WERI-Rb-1 (cell line): ENCODE results near the gene CYB5A.

Experiments used
- DNase-seq: peaks from one replicate; pipeline ENCODE4 v3.0.0-alpha.2; 2020
- H3K27ac ChIP-seq: fragments of 250-450 bp; sonication (Bioruptor Pico); 2 replicates; pipeline ENCODE4 v1.5.1; 2020; ENCODE audit warnings: mild to moderate bottlenecking, moderate library complexity
- H3K27me3 ChIP-seq: fragments of 250-450 bp; sonication (Bioruptor Pico); 2 replicates; pipeline ENCODE4 v1.5.1; 2021; ENCODE audit warnings: mild to moderate bottlenecking, low read depth, moderate library complexity; ENCODE audit not compliant: insufficient read depth, severe bottlenecking
- H3K36me3 ChIP-seq: fragments of 250-450 bp; sonication (Bioruptor Pico); 2 replicates; pipeline ENCODE4 v1.5.1; 2020; ENCODE audit warnings: mild to moderate bottlenecking, moderate library complexity
- H3K4me3 ChIP-seq: 2 replicates; pipeline ENCODE4 v1.5.1; 2011; ENCODE audit warnings: low read depth, mild to moderate bottlenecking, control low read depth, low read length
- H3K9me3 ChIP-seq: fragments of 250-450 bp; sonication (Bioruptor Pico); 2 replicates; pipeline ENCODE4 v1.5.1; 2021; ENCODE audit warnings: mild to moderate bottlenecking, moderate library complexity; ENCODE audit not compliant: severe bottlenecking
- CTCF ChIP-seq: IDR thresholded peaks from 2 replicates; pipeline ENCODE4 v1.5.1; 2011; ENCODE audit warnings: low read depth, mild to moderate bottlenecking, control low read depth, inconsistent platforms, low read length

CYB5A gene

GRCh38 chr18:74271635-74272034 lies 20.1 kb downstream of the CYB5A start:
- TF ChIP-seq CTCF: no peak
- Histone ChIP-seq H3K4me3 (no peak overlapping the region), H3K27me3 (no peaks in the 10 kb centered on the region), H3K36me3 (no peaks in the 10 kb centered on the region; the same call in 1 of the 2 replicates), H3K27ac (no peak overlapping the region), H3K9me3 (peaks cover 2% of the 10 kb centered on the region)
- DNase-seq: no peak

GRCh38 chr18:74268933-74269620 lies 22.7 kb downstream of the CYB5A start:
- no peak for DNase-seq
- H3K4me3 ChIP-seq: no peak overlapping the region
- H3K27ac ChIP-seq: no peak overlapping the region
- TF ChIP-seq CTCF: no peak
- H3K27me3 ChIP-seq: no peaks in the 10 kb centered on the region
- peaks cover 2% of the 10 kb centered on the region for H3K9me3 ChIP-seq
- H3K36me3 ChIP-seq: peaks cover 3% of the 10 kb centered on the region; the same call in 1 of the 2 replicates

GRCh38 chr18:74268175-74268574 lies 23.6 kb downstream of the CYB5A start:
- Histone ChIP-seq H3K27ac (no peak overlapping the region), H3K4me3 (no peak overlapping the region), H3K9me3 (peaks cover 2% of the 10 kb centered on the region), H3K36me3 (peaks cover 5% of the 10 kb centered on the region; the same call in 1 of the 2 replicates), H3K27me3 (no peaks in the 10 kb centered on the region)
- no peak for DNase-seq
- TF ChIP-seq CTCF: no peak

- TF ChIP-seq CTCF: no peak
- DNase-seq: no peak
- no peaks in the 10 kb centered on the region for H3K27me3 ChIP-seq
Observed at GRCh38 chr18:74266161-74266560, 25.6 kb downstream of the CYB5A start.

GRCh38 chr18:74265546-74266098 lies 26.1 kb downstream of the CYB5A start:
- Histone ChIP-seq H3K36me3 (peaks cover 26% of the 10 kb centered on the region), H3K9me3 (no peaks in the 10 kb centered on the region), H3K4me3 (no peak overlapping the region), H3K27ac (no peak overlapping the region), H3K27me3 (no peaks in the 10 kb centered on the region)
- no peak for DNase-seq
- no peak for TF ChIP-seq CTCF

More at GRCh38 chr18:74266161-74266560, 25.6 kb downstream of the CYB5A start:
- Histone ChIP-seq H3K4me3 (no peak overlapping the region), H3K36me3 (peaks cover 20% of the 10 kb centered on the region), H3K9me3 (no peaks in the 10 kb centered on the region), H3K27ac (no peak overlapping the region)
